MG63 (cell line): ENCODE measurements around the gene RAB3GAP1. TPM values are rescaled to one million over a fixed set of nuclear protein-coding genes. Genes with fewer than 3 reads are reported as not detected.
A peak's percentile ranks its signal among the peaks of the same experiment; 100 is the strongest.

Experiments used
- DNase-seq: peaks from one replicate; pipeline ENCODE4 v3.0.0-alpha.2; 2020
- H3K27me3 ChIP-seq: fragments of 250-450 bp; sonication (Bioruptor Pico); 2 replicates; pipeline ENCODE4 v1.5.1; 2020; ENCODE audit warnings: mild to moderate bottlenecking, moderate library complexity
- H3K36me3 ChIP-seq: fragments of 250-450 bp; sonication (Bioruptor Pico); 2 replicates; pipeline ENCODE4 v1.5.1; 2020; ENCODE audit warnings: mild to moderate bottlenecking, moderate library complexity
- H3K4me3 ChIP-seq: fragments of 250-450 bp; sonication (Bioruptor Pico); 2 replicates; pipeline ENCODE4 v1.5.1; 2020; ENCODE audit warnings: mild to moderate bottlenecking, moderate library complexity
- H3K9me3 ChIP-seq: fragments of 250-450 bp; sonication (Bioruptor Pico); 2 replicates; pipeline ENCODE4 v1.5.1; 2020; ENCODE audit warnings: mild to moderate bottlenecking, moderate library complexity
- total RNA-seq: library from RNA; depleted of rRNA; stranded (reverse); fragments of >200 nt; shearing (Covaris generic); gene quantifications from 2 replicates; pipeline ENCODE4 v1.2.3, GENCODE V29; 2014; ENCODE audit warnings: low replicate concordance

Gene RAB3GAP1
- total RNA-seq, 1 experiment from 2014 or later = 57.3 TPM

GRCh38 chr2:135125940-135126339, 73.8 kb downstream of the RAB3GAP1 start:
- Histone ChIP-seq H3K9me3 (no peaks in the 10 kb centered on the region), H3K36me3 (peaks cover 78% of the 10 kb centered on the region)
- no peak for DNase-seq

GRCh38 chr2:135130751-135131150, 78.7 kb downstream of the RAB3GAP1 start:
- Histone ChIP-seq H3K4me3 (no peak overlapping the region), H3K27me3 (no peaks in the 10 kb centered on the region), H3K36me3 (peaks cover 88% of the 10 kb centered on the region), H3K9me3 (no peaks in the 10 kb centered on the region)
- DNase-seq = no peak

More at GRCh38 chr2:135125940-135126339, 73.8 kb downstream of the RAB3GAP1 start:
- H3K4me3 ChIP-seq = no peak overlapping the region
- H3K27me3 ChIP-seq = no peaks in the 10 kb centered on the region

- peaks cover 87% of the 10 kb centered on the region for H3K36me3 ChIP-seq
- DNase-seq = no peak
- H3K9me3 ChIP-seq = no peaks in the 10 kb centered on the region
- no peaks in the 10 kb centered on the region for H3K27me3 ChIP-seq
- H3K4me3 ChIP-seq = no peak overlapping the region
These were observed 80.2 kb downstream of the RAB3GAP1 start for GRCh38 chr2:135132314-135132713.

GRCh38 chr2:135140606-135141005, 88.5 kb downstream of the RAB3GAP1 start:
- Histone ChIP-seq H3K9me3 (0 out of 2 replicates have a peak, but pooled peaks cover 2% of the 10 kb centered on the region), H3K27me3 (no peaks in the 10 kb centered on the region), H3K4me3 (no peak overlapping the region), H3K36me3 (peaks cover 60% of the 10 kb centered on the region)
- no peak for DNase-seq

- Histone ChIP-seq H3K9me3 (0 out of 2 replicates have a peak, but pooled peaks cover 2% of the 10 kb centered on the region), H3K4me3 (no peak overlapping the region), H3K36me3 (peaks cover 53% of the 10 kb centered on the region), H3K27me3 (no peaks in the 10 kb centered on the region)
- no peak for DNase-seq
These were observed 90.2 kb downstream of the RAB3GAP1 start for GRCh38 chr2:135142323-135142722.

- H3K4me3 ChIP-seq = no peak overlapping the region
- H3K36me3 ChIP-seq = peaks cover 52% of the 10 kb centered on the region
- DNase-seq = no peak
- H3K27me3 ChIP-seq = no peaks in the 10 kb centered on the region
- H3K9me3 ChIP-seq = 0 out of 2 replicates have a peak, but pooled peaks cover 2% of the 10 kb centered on the region
These were observed 92.3 kb downstream of the RAB3GAP1 start for GRCh38 chr2:135144343-135144742.

- DNase-seq = peak; percentile 28
- no peak overlapping the region for H3K4me3 ChIP-seq
- H3K36me3 ChIP-seq = peaks cover 66% of the 10 kb centered on the region
- no peaks in the 10 kb centered on the region for H3K9me3 ChIP-seq
- no peaks in the 10 kb centered on the region for H3K27me3 ChIP-seq
These were observed 97.2 kb downstream of the RAB3GAP1 start for GRCh38 chr2:135149251-135149650.

- Histone ChIP-seq H3K27me3 (no peaks in the 10 kb centered on the region), H3K4me3 (no peak overlapping the region), H3K36me3 (peaks cover 63% of the 10 kb centered on the region), H3K9me3 (no peaks in the 10 kb centered on the region)
- no peak for DNase-seq
These were observed 98.6 kb downstream of the RAB3GAP1 start for GRCh38 chr2:135150725-135151124.

GRCh38 chr2:135151615-135152014, 99.5 kb downstream of the RAB3GAP1 start:
- Histone ChIP-seq H3K9me3 (no peaks in the 10 kb centered on the region), H3K4me3 (no peak overlapping the region), H3K27me3 (no peaks in the 10 kb centered on the region), H3K36me3 (peaks cover 68% of the 10 kb centered on the region)
- no peak for DNase-seq

- no peak for DNase-seq
These were observed 100.3 kb downstream of the RAB3GAP1 start for GRCh38 chr2:135152361-135152760.

GRCh38 chr2:135154962-135155361, 102.9 kb downstream of the RAB3GAP1 start:
- peaks cover 82% of the 10 kb centered on the region for H3K36me3 ChIP-seq
- no peak overlapping the region for H3K4me3 ChIP-seq
- H3K9me3 ChIP-seq = no peaks in the 10 kb centered on the region; the same call in 1 of the 2 replicates
- H3K27me3 ChIP-seq = no peaks in the 10 kb centered on the region
- DNase-seq = no peak

More at GRCh38 chr2:135152361-135152760, 100.3 kb downstream of the RAB3GAP1 start:
- Histone ChIP-seq H3K4me3 (no peak overlapping the region), H3K27me3 (no peaks in the 10 kb centered on the region), H3K9me3 (no peaks in the 10 kb centered on the region), H3K36me3 (peaks cover 73% of the 10 kb centered on the region)

GRCh38 chr2:135157856-135158255, 105.8 kb downstream of the RAB3GAP1 start:
- H3K36me3 ChIP-seq = peaks cover 73% of the 10 kb centered on the region
- DNase-seq = no peak
- H3K27me3 ChIP-seq = no peaks in the 10 kb centered on the region

GRCh38 chr2:135159191-135159590, 107.1 kb downstream of the RAB3GAP1 start:
- H3K36me3 ChIP-seq = peaks cover 73% of the 10 kb centered on the region
- no peaks in the 10 kb centered on the region; the same call in 1 of the 2 replicates for H3K9me3 ChIP-seq
- H3K27me3 ChIP-seq = no peaks in the 10 kb centered on the region
- no peak overlapping the region for H3K4me3 ChIP-seq
- no peak for DNase-seq

More at GRCh38 chr2:135157856-135158255, 105.8 kb downstream of the RAB3GAP1 start:
- H3K4me3 ChIP-seq = no peak overlapping the region
- H3K9me3 ChIP-seq = no peaks in the 10 kb centered on the region; the same call in 1 of the 2 replicates

GRCh38 chr2:135162377-135162776, 110.3 kb downstream of the RAB3GAP1 start:
- Histone ChIP-seq H3K4me3 (no peak overlapping the region), H3K36me3 (peaks cover 77% of the 10 kb centered on the region), H3K9me3 (no peaks in the 10 kb centered on the region; the same call in 1 of the 2 replicates), H3K27me3 (no peaks in the 10 kb centered on the region)
- DNase-seq = no peak

GRCh38 chr2:135162786-135163185, 110.7 kb downstream of the RAB3GAP1 start:
- peaks cover 80% of the 10 kb centered on the region for H3K36me3 ChIP-seq
- no peak for DNase-seq
- H3K27me3 ChIP-seq = no peaks in the 10 kb centered on the region
- no peaks in the 10 kb centered on the region; the same call in 1 of the 2 replicates for H3K9me3 ChIP-seq
- no peak overlapping the region for H3K4me3 ChIP-seq

- H3K9me3 ChIP-seq = no peaks in the 10 kb centered on the region; the same call in 1 of the 2 replicates
- H3K4me3 ChIP-seq = no peak overlapping the region
- H3K36me3 ChIP-seq = peaks cover 83% of the 10 kb centered on the region
- no peak for DNase-seq
- H3K27me3 ChIP-seq = no peaks in the 10 kb centered on the region
These were observed 111.2 kb downstream of the RAB3GAP1 start for GRCh38 chr2:135163306-135163705.

- no peak for DNase-seq
- Histone ChIP-seq H3K36me3 (peaks cover 83% of the 10 kb centered on the region), H3K27me3 (no peaks in the 10 kb centered on the region), H3K9me3 (no peaks in the 10 kb centered on the region), H3K4me3 (no peak overlapping the region)
These were observed 111.8 kb downstream of the RAB3GAP1 start for GRCh38 chr2:135163901-135164300.

- peak; percentile 77 for DNase-seq
- Histone ChIP-seq H3K9me3 (no peaks in the 10 kb centered on the region), H3K4me3 (no peak overlapping the region), H3K36me3 (peaks cover 84% of the 10 kb centered on the region), H3K27me3 (no peaks in the 10 kb centered on the region)
These were observed 112.3 kb downstream of the RAB3GAP1 start for GRCh38 chr2:135164431-135164830.
